NCI-H2196 (cell line): Measurements from ENCODE around the gene CALML5.

ENCODE experiments used
- DNase-seq: peaks from one replicate; lab custom pipeline; 2025; ENCODE audit not compliant: unreplicated experiment; lab: John Stamatoyannopoulos, UW

The CALML5 gene

GRCh38 chr10:5499493-5500140 lies at the start of gene CALML5:
CALML5 (minus strand) TSS chr10:5499570; CDS start chr10:5499438, 132 bp downstream.
- DNase-seq: no peak

- peak; percentile 31 for DNase-seq
These were observed 48.7 kb upstream of the CALML5 start for GRCh38 chr10:5547931-5548660.

- DNase-seq: no peak
These were observed 48.2 kb upstream of the CALML5 start for GRCh38 chr10:5547681-5547930.

GRCh38 chr10:5546891-5547680 lies 47.7 kb upstream of the CALML5 start:
- peak; percentile 60 for DNase-seq

- DNase-seq: peak; percentile 53
These were observed 46.7 kb upstream of the CALML5 start for GRCh38 chr10:5545778-5546710.

GRCh38 chr10:5545426-5545777 lies 46.0 kb upstream of the CALML5 start:
- DNase-seq: no peak

GRCh38 chr10:5545011-5545410 lies 45.6 kb upstream of the CALML5 start:
- no peak for DNase-seq

- no peak for DNase-seq
These were observed 44.9 kb upstream of the CALML5 start for GRCh38 chr10:5544216-5544805.

GRCh38 chr10:5543623-5544022 lies 44.3 kb upstream of the CALML5 start:
- DNase-seq: no peak

GRCh38 chr10:5542100-5542499 lies 42.7 kb upstream of the CALML5 start:
- no peak for DNase-seq

- DNase-seq: no peak
These were observed 41.5 kb upstream of the CALML5 start for GRCh38 chr10:5540891-5541290.

- no peak for DNase-seq
These were observed 40.7 kb upstream of the CALML5 start for GRCh38 chr10:5540080-5540479.

GRCh38 chr10:5538892-5539651 lies 39.7 kb upstream of the CALML5 start:
- DNase-seq: no peak

- DNase-seq: no peak
These were observed 39.1 kb upstream of the CALML5 start for GRCh38 chr10:5538446-5538845.

- DNase-seq: no peak
These were observed 38.3 kb upstream of the CALML5 start for GRCh38 chr10:5537684-5538083.

GRCh38 chr10:5536486-5537081 lies 37.2 kb upstream of the CALML5 start:
- DNase-seq: no peak

GRCh38 chr10:5534880-5535856 lies 35.8 kb upstream of the CALML5 start:
- DNase-seq: no peak

GRCh38 chr10:5534051-5534821 lies 34.9 kb upstream of the CALML5 start:
- no peak for DNase-seq
